Measurements from ENCODE around the gene SPACDR.
"Not testable (repeated sequence)": the region's sequence is repeated elsewhere in the genome, so short reads cannot be mapped to it uniquely, and the experiment has no call there.

The SPACDR gene

DNA sequence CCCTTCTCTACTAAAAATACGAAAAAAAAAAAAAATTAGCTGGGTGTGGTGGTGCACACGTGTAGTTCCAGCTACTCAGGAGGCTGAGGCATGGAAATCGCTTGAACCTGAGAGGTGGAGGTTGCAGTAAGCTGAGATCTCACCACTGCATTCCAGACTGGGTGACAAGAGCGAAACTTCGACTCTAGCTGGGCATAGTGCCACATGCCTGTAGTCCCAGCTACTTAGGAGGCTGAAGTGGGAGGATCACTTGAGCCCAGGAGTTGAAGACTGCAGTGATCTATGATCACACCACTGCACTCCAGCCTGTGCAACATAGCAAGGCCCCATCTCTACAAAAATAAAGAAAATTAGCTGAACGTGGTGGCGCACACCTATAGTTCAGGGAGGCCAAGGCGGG, 1.2 kb upstream of the SPACDR start:
- DNase-seq: no peak

GRCh38 chr7:100464791-100465190, 731 bp upstream of the SPACDR start:
- DNase-seq: no peak

DNA sequence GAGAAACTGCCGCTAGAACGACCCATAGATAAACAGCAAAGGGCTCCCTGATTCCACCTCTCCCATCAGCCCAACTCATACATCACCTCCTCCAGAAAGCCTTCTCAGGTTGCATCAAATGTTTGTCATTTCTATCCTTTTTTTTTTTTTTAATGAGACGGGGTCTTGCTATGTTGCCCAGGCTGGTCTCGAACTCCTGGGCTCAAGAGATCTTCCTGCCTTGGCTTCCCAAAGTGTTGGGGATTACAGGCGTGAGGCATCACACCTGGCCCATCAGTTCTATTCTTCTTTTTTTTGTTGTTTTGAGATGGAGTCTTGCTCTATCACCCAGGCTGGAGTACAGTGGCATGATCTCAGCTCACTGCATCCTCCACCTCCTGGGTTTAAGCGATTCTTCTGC, 7.0 kb downstream of the SPACDR start:
- DNase-seq: no peak

GRCh38 chr7:100456562-100456961, 7.5 kb downstream of the SPACDR start:
- DNase-seq: no peak

GRCh38 chr7:100455206-100455605, 8.9 kb downstream of the SPACDR start:
- no peak for DNase-seq

DNA sequence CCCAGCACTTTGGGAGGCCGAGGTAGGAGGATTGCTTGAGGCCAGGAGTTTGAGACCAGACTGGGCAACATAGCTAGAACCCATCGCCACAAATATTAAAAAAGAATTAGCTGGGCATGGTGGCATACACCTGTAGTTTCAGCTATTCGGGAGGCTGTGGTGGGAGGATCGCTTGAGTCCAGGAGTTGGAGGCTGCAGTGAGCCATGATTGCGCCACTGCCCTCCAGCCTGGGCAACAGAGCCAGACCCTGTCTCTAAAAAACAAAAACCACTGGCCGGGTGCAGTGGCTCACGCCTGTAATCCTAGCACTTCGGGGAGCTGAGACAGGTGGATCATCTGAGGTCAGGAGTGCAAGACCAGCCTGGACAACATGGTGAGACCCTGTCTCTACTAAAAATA, 10.2 kb downstream of the SPACDR start:
- not testable (repeated sequence) for DNase-seq

GRCh38 chr7:100452513-100452912, 11.5 kb downstream of the SPACDR start:
- no peak for DNase-seq

GRCh38 chr7:100449190-100449795, 14.8 kb downstream of the SPACDR start:
- no peak for DNase-seq

DNA sequence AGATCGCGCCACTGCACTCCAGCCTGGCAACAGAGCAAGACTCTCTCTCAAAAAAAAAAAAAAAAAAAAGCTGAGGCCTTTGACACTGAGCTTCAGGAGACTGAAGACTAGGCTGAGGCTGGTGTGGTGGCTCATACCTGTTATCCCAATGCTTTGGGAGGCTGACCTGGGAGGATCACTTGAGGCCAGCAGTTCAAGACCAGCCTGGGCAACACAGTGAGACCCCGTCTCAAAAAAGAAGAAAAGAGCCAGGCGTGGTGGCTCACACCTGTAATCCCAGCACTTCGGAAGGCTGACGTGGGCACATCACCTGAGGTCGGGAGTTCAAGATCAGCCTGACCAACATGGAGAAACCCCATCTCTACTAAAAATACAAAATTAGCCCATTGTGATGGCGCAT, 16.7 kb downstream of the SPACDR start:
- not testable (repeated sequence) for DNase-seq

GRCh38 chr7:100446040-100446439, 18.0 kb downstream of the SPACDR start:
- no peak for DNase-seq

DNA sequence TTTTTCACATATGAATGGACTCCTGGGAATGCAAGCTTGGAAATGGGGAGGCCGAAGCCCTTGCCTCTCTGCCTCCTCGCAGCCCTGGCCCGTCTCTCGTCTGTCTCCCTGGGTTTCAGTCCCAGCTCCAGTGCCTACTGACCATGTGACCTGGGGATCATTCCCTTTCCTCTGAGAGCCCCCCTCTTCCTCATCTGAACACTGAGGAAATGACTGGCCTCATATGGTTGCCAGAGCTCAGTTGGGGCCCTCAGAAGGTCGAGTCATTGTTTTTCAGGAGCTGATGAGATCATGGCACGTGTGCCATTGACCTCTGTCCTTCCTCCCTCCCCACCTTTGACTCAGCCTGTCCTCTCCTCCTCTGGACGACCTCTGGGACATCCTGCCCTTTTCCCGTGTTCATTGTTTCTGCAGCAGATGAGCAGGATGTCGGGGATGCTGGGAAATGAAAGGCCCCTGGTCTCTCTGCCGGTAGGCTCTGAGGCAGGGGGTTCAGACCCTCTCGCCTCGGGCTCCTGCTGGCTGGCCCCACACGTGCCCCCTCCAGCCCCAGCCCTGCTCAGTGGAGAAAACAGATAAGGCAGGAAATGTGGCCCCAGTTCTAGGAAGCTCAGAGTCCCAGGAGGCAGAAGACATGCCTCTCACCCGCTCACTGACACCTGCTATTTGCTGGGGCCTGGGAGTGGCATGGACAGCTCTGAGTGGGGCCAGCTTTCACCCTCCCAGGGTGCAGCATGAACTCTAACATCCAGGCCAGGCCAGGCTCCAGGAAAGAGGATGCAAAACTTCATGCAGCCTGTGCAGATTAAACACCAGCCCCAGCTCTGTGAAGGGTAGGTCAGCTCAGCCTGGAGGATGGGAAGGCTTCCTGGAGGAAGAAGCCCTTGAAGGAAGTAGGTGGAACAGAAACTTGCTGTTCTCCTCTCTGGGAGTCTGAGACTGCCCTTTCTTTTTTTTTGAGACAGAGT, 19.5 kb downstream of the SPACDR start:
- DNase-seq: peak; percentile 21

- DNase-seq: no peak
These were observed 20.8 kb downstream of the SPACDR start for GRCh38 chr7:100443096-100443840.

- DNase-seq: no peak
These were observed 22.2 kb downstream of the SPACDR start for GRCh38 chr7:100441641-100442535.

GRCh38 chr7:100439244-100439643, 24.8 kb downstream of the SPACDR start:
- not testable (repeated sequence) for DNase-seq

DNA sequence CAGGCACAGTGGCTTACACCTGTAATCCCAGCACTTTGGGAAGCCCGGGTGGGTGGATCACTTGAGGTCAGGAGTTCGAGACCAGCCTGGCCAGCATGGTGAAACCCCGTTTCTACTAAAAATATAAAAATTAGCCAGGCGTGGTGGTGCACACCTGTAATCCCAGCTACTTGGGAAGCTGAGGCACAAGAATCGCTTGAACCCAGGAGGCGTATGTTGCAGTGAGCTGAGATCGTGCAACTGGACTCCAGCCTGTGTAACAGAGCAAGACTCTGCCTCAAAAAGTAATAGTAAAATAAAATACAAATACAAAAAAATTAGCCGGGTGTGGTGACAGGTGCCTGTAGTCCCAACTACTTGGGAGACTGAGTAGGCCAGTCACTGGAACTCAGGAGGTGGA, 25.3 kb downstream of the SPACDR start:
- not testable (repeated sequence) for DNase-seq

DNA sequence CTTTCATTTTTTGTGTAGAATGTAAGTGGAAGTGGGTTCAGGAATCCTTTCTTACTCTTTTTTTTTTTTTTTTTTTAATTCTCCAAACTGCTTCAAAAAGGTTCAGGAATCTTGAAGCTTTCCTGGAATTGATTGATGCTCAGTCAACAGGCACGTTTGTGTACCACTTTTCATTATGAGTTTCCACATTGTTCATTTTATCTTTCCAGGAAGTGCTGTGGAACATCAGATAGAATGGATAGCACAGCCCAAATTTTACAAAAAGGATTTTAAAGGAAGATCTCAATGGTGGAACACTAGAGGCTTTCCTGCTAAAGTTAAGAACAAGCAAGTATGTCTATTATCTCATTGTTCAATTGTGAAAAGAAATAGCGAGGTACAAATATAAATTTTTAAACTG, 25.9 kb downstream of the SPACDR start:
- no peak for DNase-seq

DNA sequence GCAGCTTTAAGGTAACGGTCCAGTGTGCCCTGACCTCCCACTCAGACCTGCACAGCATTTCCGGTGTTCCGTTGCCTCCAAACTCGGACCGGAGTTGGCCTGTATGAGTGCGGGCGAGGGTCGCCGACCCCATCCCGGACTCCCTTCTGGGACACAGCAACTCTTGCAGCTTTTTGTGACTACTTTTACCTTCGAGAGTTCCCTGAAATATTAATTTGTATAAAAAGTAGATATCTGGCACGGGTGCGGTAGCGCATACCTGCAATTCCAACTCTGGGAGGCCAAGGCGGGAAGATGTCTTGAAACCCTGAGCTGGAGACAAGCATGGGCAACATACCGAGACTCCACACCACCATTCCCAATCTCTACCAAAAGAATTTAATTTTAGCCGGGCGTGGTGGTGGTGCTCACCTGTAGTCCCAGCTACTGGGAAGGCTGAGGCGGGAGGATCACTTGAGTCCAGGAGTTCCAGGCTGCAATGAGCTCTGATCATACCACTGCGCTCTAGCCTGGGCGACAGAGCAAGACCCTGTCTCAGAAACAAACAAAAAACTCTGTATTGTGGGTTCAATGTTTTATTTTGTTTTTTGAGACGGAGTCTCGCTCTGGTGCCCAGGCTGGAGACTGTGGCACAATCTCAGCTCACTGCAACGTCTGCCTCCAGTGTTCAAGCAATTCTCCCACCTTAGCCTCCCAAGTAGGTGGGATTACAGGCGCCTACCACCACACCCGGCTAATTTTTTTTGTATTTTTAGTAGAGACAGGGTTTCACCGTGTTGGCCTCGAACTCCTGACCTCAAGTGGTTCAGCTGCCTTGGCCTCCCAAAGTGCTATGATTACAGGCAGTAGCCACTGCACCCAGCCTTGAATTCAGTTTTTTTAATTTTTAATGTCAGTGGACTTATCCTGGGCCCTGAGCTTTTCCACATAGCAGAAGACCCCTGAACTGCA, 26.6 kb downstream of the SPACDR start:
- DNase-seq: no peak

DNA sequence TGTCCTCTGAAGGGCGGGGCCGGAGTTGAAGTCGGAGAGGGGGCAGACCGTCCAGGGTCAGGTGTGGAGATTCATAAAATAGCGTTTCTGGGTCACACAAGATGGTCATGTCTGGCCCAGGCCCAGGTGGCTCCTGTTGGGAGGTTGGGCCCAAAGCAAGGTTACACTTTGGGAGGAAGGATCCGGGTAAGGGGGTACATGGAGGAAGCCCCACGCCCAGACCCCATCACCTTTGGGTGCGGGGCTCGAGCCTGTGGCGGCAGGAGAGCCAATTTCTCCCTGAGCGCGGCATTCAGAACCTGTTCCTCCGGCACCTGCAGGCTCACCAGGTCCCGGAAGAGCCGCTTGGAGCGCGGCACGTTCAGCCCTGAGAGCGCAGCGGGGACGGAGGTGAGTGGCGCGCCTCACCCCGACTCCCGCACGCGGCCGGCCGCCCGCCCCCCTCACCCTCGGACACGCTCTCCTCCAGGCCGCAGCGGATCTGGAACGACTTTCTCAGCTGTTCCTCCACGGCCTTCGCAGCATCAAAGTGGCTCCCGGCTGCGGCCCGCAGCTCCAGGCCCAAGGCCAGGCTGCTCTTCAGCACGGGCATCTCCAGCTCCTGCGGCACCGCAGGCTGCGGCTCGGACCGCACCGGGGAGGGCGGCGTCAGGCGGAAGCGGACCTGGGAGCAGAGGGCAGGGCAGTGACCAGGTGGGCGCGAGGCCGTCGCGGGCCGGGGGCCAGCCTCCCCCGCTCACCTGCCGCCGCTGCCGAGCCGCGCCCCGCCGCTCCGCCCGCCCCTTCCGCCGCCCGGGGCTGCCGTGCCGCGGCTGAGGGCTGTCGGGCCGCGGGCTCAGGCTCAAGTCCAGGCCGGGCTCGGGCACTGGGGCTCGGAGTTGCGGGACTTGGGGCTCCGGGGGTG, 28.4 kb downstream of the SPACDR start:
- DNase-seq: peak; percentile 61

- DNase-seq: no peak
These were observed 29.5 kb downstream of the SPACDR start for GRCh38 chr7:100434297-100435144.
